Epithelial cell of proximal tubule (primary cell): Measurements from ENCODE around the gene CDH22. TPM values are rescaled to one million over a fixed set of nuclear protein-coding genes. Genes with fewer than 3 reads are reported as not detected.

Experiments used
- DNase-seq: peaks from one replicate; pipeline ENCODE4 v3.0.0-alpha.2; 2011; ENCODE audit warnings: low read depth
- H3K4me3 ChIP-seq: 2 replicates; pipeline ENCODE4 v1.5.1; 2011; ENCODE audit warnings: low read depth, mild to moderate bottlenecking, low read length
- total RNA-seq: library from RNA; depleted of rRNA; stranded (reverse); fragments of >200 nt; gene quantifications from 2 replicates; pipeline ENCODE4 v1.2.3, GENCODE V29; 2015
- TF ChIP-seq, protein P1 (sequence below): conservative IDR thresholded peaks from 2 replicates; pipeline ENCODE4 v1.5.1; 2012; ENCODE audit warnings: low read depth, mild to moderate bottlenecking, low read length

Gene CDH22
- total RNA-seq, 1 donor from 2014 or later: not detected

- DNase-seq: no peak
- TF ChIP-seq, protein P1, sequence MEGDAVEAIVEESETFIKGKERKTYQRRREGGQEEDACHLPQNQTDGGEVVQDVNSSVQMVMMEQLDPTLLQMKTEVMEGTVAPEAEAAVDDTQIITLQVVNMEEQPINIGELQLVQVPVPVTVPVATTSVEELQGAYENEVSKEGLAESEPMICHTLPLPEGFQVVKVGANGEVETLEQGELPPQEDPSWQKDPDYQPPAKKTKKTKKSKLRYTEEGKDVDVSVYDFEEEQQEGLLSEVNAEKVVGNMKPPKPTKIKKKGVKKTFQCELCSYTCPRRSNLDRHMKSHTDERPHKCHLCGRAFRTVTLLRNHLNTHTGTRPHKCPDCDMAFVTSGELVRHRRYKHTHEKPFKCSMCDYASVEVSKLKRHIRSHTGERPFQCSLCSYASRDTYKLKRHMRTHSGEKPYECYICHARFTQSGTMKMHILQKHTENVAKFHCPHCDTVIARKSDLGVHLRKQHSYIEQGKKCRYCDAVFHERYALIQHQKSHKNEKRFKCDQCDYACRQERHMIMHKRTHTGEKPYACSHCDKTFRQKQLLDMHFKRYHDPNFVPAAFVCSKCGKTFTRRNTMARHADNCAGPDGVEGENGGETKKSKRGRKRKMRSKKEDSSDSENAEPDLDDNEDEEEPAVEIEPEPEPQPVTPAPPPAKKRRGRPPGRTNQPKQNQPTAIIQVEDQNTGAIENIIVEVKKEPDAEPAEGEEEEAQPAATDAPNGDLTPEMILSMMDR: no peak
- H3K4me3 ChIP-seq: no peak overlapping the region
Observed at GRCh38 chr20:46317685-46318177, 9.4 kb upstream of the CDH22 start.

GRCh38 chr20:46316984-46317684 is 8.8 kb upstream of the CDH22 start:
- no peak for DNase-seq
- TF ChIP-seq, protein P1: no peak

GRCh38 chr20:46315311-46315710 is 7.0 kb upstream of the CDH22 start:
- no peak overlapping the region for H3K4me3 ChIP-seq

More at GRCh38 chr20:46316984-46317684, 8.8 kb upstream of the CDH22 start:
- H3K4me3 ChIP-seq: no peak overlapping the region

GRCh38 chr20:46312945-46313861 is 4.9 kb upstream of the CDH22 start:
- TF ChIP-seq, protein P1: no peak
- no peak overlapping the region for H3K4me3 ChIP-seq
- DNase-seq: no peak

More at GRCh38 chr20:46315311-46315710, 7.0 kb upstream of the CDH22 start:
- TF ChIP-seq, protein P1: no peak
- DNase-seq: no peak

GRCh38 chr20:46312075-46312944 is 4.0 kb upstream of the CDH22 start:
- TF ChIP-seq, protein P1: no peak
- H3K4me3 ChIP-seq: no peak overlapping the region
- DNase-seq: no peak

DNA sequence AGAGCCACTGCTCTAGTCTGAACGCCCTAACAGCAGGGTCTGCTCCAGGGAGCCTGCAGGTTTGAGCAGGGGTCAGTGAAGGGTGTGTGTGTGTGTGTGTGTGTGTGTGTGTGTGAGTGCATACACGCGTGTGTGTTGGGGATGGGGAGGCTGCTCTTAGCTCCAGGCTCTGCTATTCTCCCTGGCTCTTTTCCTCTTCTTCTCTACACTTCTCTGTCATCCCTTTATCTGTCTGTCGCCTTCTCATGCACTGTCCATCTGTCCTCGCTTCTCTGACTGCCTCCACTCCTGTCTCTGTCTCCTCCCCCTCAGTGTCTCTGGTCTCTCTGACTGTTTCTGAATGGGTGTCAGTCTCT is 3.4 kb upstream of the CDH22 start:
- no peak for DNase-seq
- TF ChIP-seq, protein P1: no peak
- no peak overlapping the region for H3K4me3 ChIP-seq
